Gastrocnemius medialis (tissue), 4 donors: ENCODE results near the gene DDX3X.

Source experiments
- CTCF ChIP-seq, 5 experiments: fragments of 450-650 bp in 3 of 5; fragments of 200-600 bp in 2 of 5; sonication (generic) in 2 of 5; IDR thresholded peaks in 4 of 5; conservative IDR thresholded peaks in 1 of 5; 1 replicate in 4 of 5; 2 replicates in 1 of 5; pipeline ENCODE4 v1.5.1; 2016 to 2019; ENCODE audit warnings: antibody characterized with exemption in 5 of 5, mild to moderate bottlenecking in 3 of 5, moderate library complexity in 3 of 5
- POLR2A ChIP-seq, 2 donors: fragments of 450-650 bp; IDR thresholded peaks; one replicate each; pipeline ENCODE4 v1.6.1; 2017; ENCODE audit warnings: antibody characterized with exemption in 2 of 2, mild to moderate bottlenecking in 2 of 2, moderate library complexity in 2 of 2

- no peak for TF ChIP-seq CTCF (IDR thresholded peaks at IDR 0.05 in 4 of 5, conservative IDR thresholded peaks at IDR 0.05 in 1 of 5)
- no peak for TF ChIP-seq POLR2A (IDR thresholded peaks at IDR 0.05)
Observed at GRCh38 chrX:41327341-41327740, 6.6 kb upstream of the DDX3X start.
